Heart left ventricle (tissue), 16 donors: ENCODE measurements around the gene G0S2. TPM values are rescaled to one million over a fixed set of nuclear protein-coding genes. Genes with fewer than 3 reads are reported as not detected.

Experiments used
- ATAC-seq, 4 donors: fragments of 200-7000 bp; cut with Tn5 transposase; one replicate each; pipeline ENCODE4 v1.9.1; 2020 to 2022; ENCODE audit warnings: moderate library complexity in 4 of 4, mild to moderate bottlenecking in 3 of 4, moderate number of reproducible peaks in 1 of 4
- DNase-seq, 5 donors: peaks; one replicate each; pipeline ENCODE4 v3.0.0-alpha.2; 2020
- H3K27ac ChIP-seq, 12 donors: fragments of 200-600 bp; sonication (generic) in 4 of 12; one replicate each; pipeline versions ENCODE4 v1.5.0 to v1.8.0; 2016 to 2022; ENCODE audit warnings: mild to moderate bottlenecking in 2 of 12
- H3K27me3 ChIP-seq, 9 donors: fragments of 200-600 bp; sonication (generic) in 2 of 9; one replicate each; pipeline versions ENCODE4 v1.5.1 to v1.8.0; 2016 to 2022; ENCODE audit warnings: mild to moderate bottlenecking in 3 of 9
- H3K36me3 ChIP-seq, 9 donors: fragments of 200-600 bp; sonication (generic) in 2 of 9; one replicate each; pipeline versions ENCODE4 v1.5.0 to v1.8.0; 2018 to 2022; ENCODE audit warnings: mild to moderate bottlenecking in 2 of 9
- H3K4me1 ChIP-seq, 12 donors: fragments of 200-600 bp; sonication (generic) in 4 of 12; one replicate each; pipeline versions ENCODE4 v1.5.0 to v1.8.0; 2016 to 2022; ENCODE audit warnings: mild to moderate bottlenecking in 3 of 12
- H3K4me3 ChIP-seq, 12 donors: fragments of 200-600 bp; sonication (generic) in 4 of 12; one replicate each; pipeline versions ENCODE4 v1.5.0 to v1.8.0; 2017 to 2022; ENCODE audit warnings: mild to moderate bottlenecking in 9 of 12, moderate library complexity in 4 of 12
- H3K9me3 ChIP-seq, 12 donors: fragments of 200-600 bp; sonication (generic) in 4 of 12; one replicate each; pipeline versions ENCODE4 v1.5.0 to v1.8.0; 2016 to 2022; ENCODE audit warnings: mild to moderate bottlenecking in 1 of 12
- POLR2A ChIP-seq, 2 donors: fragments of 450-650 bp; IDR thresholded peaks; one replicate each; pipeline ENCODE4 v1.6.1; 2017; ENCODE audit warnings: antibody characterized with exemption in 2 of 2, mild to moderate bottlenecking in 2 of 2, moderate library complexity in 2 of 2
- WGBS, 4 donors: extraction: QIAGEN DNeasy Blood & Tissue Kit in 2 of 4; methylation state at CpG; one replicate each; pipeline versions ENCODE4 v1.1.5 to v1.1.7; 2013 to 2018; 5-methylcytosine and 5-hydroxymethylcytosine counted together
- intact Hi-C, 10 donors: fragments of 100-400 bp; cut with DNase I; formaldehyde crosslinking; loops; one replicate each; pipeline versions ENCODE4 v1.11.1 to v1.14.2; 2022
- polyA plus RNA-seq, 2 donors: library from polyadenylated mRNA; stranded (reverse); fragments of 200-250 nt; gene quantifications; one replicate each; pipeline ENCODE4 v1.2.3, GENCODE V29; 2013
- total RNA-seq, 9 donors: library from RNA; depleted of rRNA in 2 of 9; stranded (reverse); fragments of >200 nt in 2 of 9; fragmentation: NEBNext Ultra II Directional in 3 of 9; extraction: Animal tissue kit (Norgen Biotek cat#: 25700) in 3 of 9; gene quantifications; one replicate each; pipeline versions ENCODE4 v1.1.0 to v1.2.4, GENCODE V29; 2016 to 2023
- TF ChIP-seq, protein P1 (sequence below), 12 donors: fragments of 200-600 bp; sonication (generic) in 4 of 12; IDR thresholded peaks; one replicate each; pipeline versions ENCODE4 v1.5.0 to v1.8.0; 2018 to 2022; ENCODE audit warnings: antibody characterized with exemption in 12 of 12, mild to moderate bottlenecking in 5 of 12
- donor health status: ischemic (EF 13 %, LVEDD 7.1; RV severe dilation, severe dysfunction).
- donor health status: healthy with polysubstance abuse.
- donor health status: DM: no; HTN: yes; CAD: no.
- donor health status: DM: no; HTN: no; CAD: no.
- donor health status: ischemic (EF 25% LVEDD 6.9; RV normal size, moderate dysfunction).
- donor health status: ischemic (EF 25% LVEDD 5.7; RV mildly dilated, moderate dysfunction).
- donor health status: healthy.
- donor health status: DM: yes; HTN: yes; CAD: no.
- donor health status: ischemic (EF 35%, LVEDD 5.7; RV mildly dilated, moderate dysfunction).
- donor health status: nonischemic (EF 11% LVEDD 7.7; RV severe dilation, severe dysfunction).
- donor health status: DM: yes; HTN: yes; CAD: no.
- donor health status: PGD.
- donor health status: ischemic (EF 29% LVEDD 5.4; RV normal size, mild dysfunction).
- donor health status: nonischemic (EF 23%, LVEDD 6.1; RV moderate dilation, normal function).

G0S2 gene
- total and polyA plus RNA-seq, 11 donors = 87.6 to 600 (median 212) TPM

DNA sequence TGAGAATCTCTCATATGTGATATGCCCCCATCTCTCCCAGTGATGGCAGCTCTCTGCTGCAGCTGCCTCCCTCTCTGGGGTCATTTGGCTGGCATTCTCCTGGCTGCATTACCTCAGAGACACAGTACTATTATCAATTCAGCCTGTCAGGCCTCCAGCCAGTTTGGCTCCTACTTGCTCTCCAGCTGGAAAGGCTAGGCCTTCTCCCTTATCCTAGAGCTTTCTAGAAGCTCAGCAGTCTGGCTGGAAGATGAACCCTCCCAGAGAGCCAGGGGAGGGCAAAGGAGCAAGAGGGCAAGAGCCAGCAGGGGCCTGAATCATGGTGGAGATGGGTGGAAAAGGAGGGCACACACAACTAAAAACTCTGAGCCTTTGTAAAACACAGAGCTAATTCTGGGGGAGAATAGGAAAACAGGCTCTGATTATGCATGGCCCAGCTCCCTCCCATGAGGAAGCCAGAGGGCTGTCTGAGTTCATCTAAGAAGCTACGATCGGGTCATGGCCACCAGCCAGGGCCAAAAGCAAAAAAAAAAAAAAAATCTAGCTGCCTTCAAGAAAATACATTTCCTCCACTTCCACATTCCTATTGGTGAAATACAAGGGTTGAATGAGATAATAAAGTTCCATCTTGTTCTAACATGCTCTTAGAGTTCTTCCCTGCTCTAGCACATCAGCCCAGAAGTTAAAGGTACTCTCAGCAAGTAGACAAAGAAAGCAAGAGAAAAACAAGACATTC, 31.8 kb upstream of the G0S2 start:
- no peak for TF ChIP-seq POLR2A (IDR thresholded peaks at IDR 0.05)
- TF ChIP-seq, protein P1, sequence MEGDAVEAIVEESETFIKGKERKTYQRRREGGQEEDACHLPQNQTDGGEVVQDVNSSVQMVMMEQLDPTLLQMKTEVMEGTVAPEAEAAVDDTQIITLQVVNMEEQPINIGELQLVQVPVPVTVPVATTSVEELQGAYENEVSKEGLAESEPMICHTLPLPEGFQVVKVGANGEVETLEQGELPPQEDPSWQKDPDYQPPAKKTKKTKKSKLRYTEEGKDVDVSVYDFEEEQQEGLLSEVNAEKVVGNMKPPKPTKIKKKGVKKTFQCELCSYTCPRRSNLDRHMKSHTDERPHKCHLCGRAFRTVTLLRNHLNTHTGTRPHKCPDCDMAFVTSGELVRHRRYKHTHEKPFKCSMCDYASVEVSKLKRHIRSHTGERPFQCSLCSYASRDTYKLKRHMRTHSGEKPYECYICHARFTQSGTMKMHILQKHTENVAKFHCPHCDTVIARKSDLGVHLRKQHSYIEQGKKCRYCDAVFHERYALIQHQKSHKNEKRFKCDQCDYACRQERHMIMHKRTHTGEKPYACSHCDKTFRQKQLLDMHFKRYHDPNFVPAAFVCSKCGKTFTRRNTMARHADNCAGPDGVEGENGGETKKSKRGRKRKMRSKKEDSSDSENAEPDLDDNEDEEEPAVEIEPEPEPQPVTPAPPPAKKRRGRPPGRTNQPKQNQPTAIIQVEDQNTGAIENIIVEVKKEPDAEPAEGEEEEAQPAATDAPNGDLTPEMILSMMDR (IDR thresholded peaks at IDR 0.05) = peak in 2 of 12 donors; percentile 6 to 27
- no peaks in the 10 kb centered on the region for H3K9me3 ChIP-seq
- 0 to 7% (median 5%) methylated on average over 2 of the region's 2 CpGs for WGBS, 4 donors
- H3K4me1 ChIP-seq = peaks cover 16 to 84% (median 73%) of the 10 kb centered on the region in 12 donors
- DNase-seq = peak in 4 of 5 donors; percentile 80 to 91 (median 85)
- intact Hi-C loops = loop anchor here in 8 of 10 donors (2.0 to 5.0 kb wide), 6 partner anchors 31 to 103 kb away; partner anchors contain the start of gene G0S2 (in 4 of the 8)
- no peak overlapping the region for H3K4me3 ChIP-seq
- ATAC-seq = peak; percentile 68 to 87 (median 80)
- peak overlapping the region; percentile 38 to 94 (median 90) for H3K27ac ChIP-seq
- H3K36me3 ChIP-seq = no peaks in the 10 kb centered on the region
- H3K27me3 ChIP-seq = no peaks in the 10 kb centered on the region

- H3K4me3 ChIP-seq = peak overlapping the region in 1 of 12 donors; percentile 13
- peaks cover 16 to 99% (median 88%) of the 10 kb centered on the region in 12 donors for H3K4me1 ChIP-seq
- 44 to 50% (median 48%) methylated on average over 15 to 16 of the region's 16 CpGs for WGBS, 4 donors
- TF ChIP-seq, protein P1 (IDR thresholded peaks at IDR 0.05) = no peak
- TF ChIP-seq POLR2A (IDR thresholded peaks at IDR 0.05) = no peak
- H3K9me3 ChIP-seq = no peaks in the 10 kb centered on the region
- H3K27ac ChIP-seq = peak overlapping the region in 11 of 12 donors; percentile 30 to 94 (median 90)
- intact Hi-C loops = loop anchor here in 1 of 10 donors (5.0 kb wide), 1 partner anchor 41 kb away; no protein-coding TSS in a partner anchor
- ATAC-seq (peak in 1 of 4 donors; percentile 3), DNase-seq (peak in 2 of 5 donors; percentile 44 to 54)
- no peaks in the 10 kb centered on the region for H3K27me3 ChIP-seq
- H3K36me3 ChIP-seq = no peaks in the 10 kb centered on the region
Measured at GRCh38 chr1:209645574-209646452, 29.4 kb upstream of the G0S2 start.

GRCh38 chr1:209646558-209646957, 28.7 kb upstream of the G0S2 start:
- intact Hi-C loops = loop anchor here in 1 of 10 donors (5.0 kb wide), 1 partner anchor 41 kb away; no protein-coding TSS in a partner anchor
- WGBS, 4 donors = 85 to 96% (median 94%) methylated on average over 5 of the region's 5 CpGs

More at GRCh38 chr1:209646558-209646957, 28.7 kb upstream of the G0S2 start:
- peaks cover 12 to 98% (median 84%) of the 10 kb centered on the region in 12 donors for H3K4me1 ChIP-seq
- H3K27me3 ChIP-seq = no peaks in the 10 kb centered on the region
- TF ChIP-seq POLR2A (IDR thresholded peaks at IDR 0.05) = no peak
- TF ChIP-seq, protein P1 (IDR thresholded peaks at IDR 0.05) = peak in 4 of 12 donors; percentile 8 to 19 (median 10)
- no peaks in the 10 kb centered on the region for H3K9me3 ChIP-seq
- no peak for DNase-seq
- H3K27ac ChIP-seq = peak overlapping the region in 10 of 12 donors; percentile 30 to 94 (median 90)
- ATAC-seq = no peak
- H3K4me3 ChIP-seq = no peak overlapping the region
- H3K36me3 ChIP-seq = no peaks in the 10 kb centered on the region
